ENCODE results near the gene NDC1. TPM values are rescaled to one million over a fixed set of nuclear protein-coding genes. Genes with fewer than 3 reads are reported as not detected.
"Not testable (repeated sequence)": the region's sequence is repeated elsewhere in the genome, so short reads cannot be mapped to it uniquely, and the experiment has no call there.

NDC1 gene
- total RNA-seq, 1 donor: 12.7 TPM

GRCh38 chr1:53825306-53825705 lies 12.8 kb downstream of the NDC1 start:
- Histone ChIP-seq H3K4me3 (ENCODE audit: insufficient read depth, low read length) (no peak overlapping the region), H3K27me3 (ENCODE audit: insufficient read depth, low read length) (no peaks in the 10 kb centered on the region), H3K27ac (ENCODE audit: low read depth, low read length) (no peak overlapping the region), H2AFZ (ENCODE audit: low read length) (no peak overlapping the region), H3K4me1 (ENCODE audit: insufficient read depth, low read length) (no peaks in the 10 kb centered on the region), H3K79me2 (ENCODE audit: insufficient read depth, low read length) (no peaks in the 10 kb centered on the region), H3K4me2 (ENCODE audit: insufficient read depth, low read length) (no peak overlapping the region), H4K20me1 (ENCODE audit: insufficient read depth, low read length) (no peaks in the 10 kb centered on the region), H3K9me3 (ENCODE audit: low read depth, low read length) (no peaks in the 10 kb centered on the region), H3K36me3 (ENCODE audit: insufficient read depth, low read length) (peaks cover 7% of the 10 kb centered on the region)
- no peak for DNase-seq (ENCODE audit: insufficient read length, low spot score, missing footprints)
- TF ChIP-seq CTCF (IDR thresholded peaks at IDR 0.05; ENCODE audit: extremely low read depth, low read depth, low read length): no peak

- no peak for TF ChIP-seq CTCF (IDR thresholded peaks at IDR 0.05; ENCODE audit: extremely low read depth, low read depth, low read length)
- no peak overlapping the region for H3K4me2 ChIP-seq (ENCODE audit: insufficient read depth, low read length)
- H3K4me3 ChIP-seq (ENCODE audit: insufficient read depth, low read length): no peak overlapping the region
- peaks cover 8% of the 10 kb centered on the region for H3K36me3 ChIP-seq (ENCODE audit: insufficient read depth, low read length)
- H3K79me2 ChIP-seq (ENCODE audit: insufficient read depth, low read length): no peaks in the 10 kb centered on the region
- no peaks in the 10 kb centered on the region for H3K4me1 ChIP-seq (ENCODE audit: insufficient read depth, low read length)
- DNase-seq (ENCODE audit: insufficient read length, low spot score, missing footprints): no peak
- no peaks in the 10 kb centered on the region for H4K20me1 ChIP-seq (ENCODE audit: insufficient read depth, low read length)
- H3K27me3 ChIP-seq (ENCODE audit: insufficient read depth, low read length): no peaks in the 10 kb centered on the region
- no peak overlapping the region for H3K27ac ChIP-seq (ENCODE audit: low read depth, low read length)
- H3K9me3 ChIP-seq (ENCODE audit: low read depth, low read length): no peaks in the 10 kb centered on the region
- no peak overlapping the region for H2AFZ ChIP-seq (ENCODE audit: low read length)
Observed at GRCh38 chr1:53822931-53823330, 15.2 kb downstream of the NDC1 start.

GRCh38 chr1:53821380-53821779 lies 16.7 kb downstream of the NDC1 start:
- H3K79me2 ChIP-seq (ENCODE audit: insufficient read depth, low read length): no peaks in the 10 kb centered on the region
- H3K27ac ChIP-seq (ENCODE audit: low read depth, low read length): no peak overlapping the region
- no peak overlapping the region for H2AFZ ChIP-seq (ENCODE audit: low read length)
- no peaks in the 10 kb centered on the region for H3K9me3 ChIP-seq (ENCODE audit: low read depth, low read length)
- H3K4me3 ChIP-seq (ENCODE audit: insufficient read depth, low read length): no peak overlapping the region
- peaks cover 13% of the 10 kb centered on the region for H3K36me3 ChIP-seq (ENCODE audit: insufficient read depth, low read length)
- no peaks in the 10 kb centered on the region for H3K27me3 ChIP-seq (ENCODE audit: insufficient read depth, low read length)
- H3K4me2 ChIP-seq (ENCODE audit: insufficient read depth, low read length): no peak overlapping the region
- no peaks in the 10 kb centered on the region for H3K4me1 ChIP-seq (ENCODE audit: insufficient read depth, low read length)
- H4K20me1 ChIP-seq (ENCODE audit: insufficient read depth, low read length): no peaks in the 10 kb centered on the region
- TF ChIP-seq CTCF (IDR thresholded peaks at IDR 0.05; ENCODE audit: extremely low read depth, low read depth, low read length): peak; percentile 13
- DNase-seq (ENCODE audit: insufficient read length, low spot score, missing footprints): no peak

GRCh38 chr1:53819387-53819786 lies 18.7 kb downstream of the NDC1 start:
- Histone ChIP-seq H3K79me2 (ENCODE audit: insufficient read depth, low read length) (no peaks in the 10 kb centered on the region), H3K4me3 (ENCODE audit: insufficient read depth, low read length) (no peak overlapping the region), H3K27ac (ENCODE audit: low read depth, low read length) (no peak overlapping the region), H3K4me1 (ENCODE audit: insufficient read depth, low read length) (no peaks in the 10 kb centered on the region), H3K4me2 (ENCODE audit: insufficient read depth, low read length) (no peak overlapping the region), H3K36me3 (ENCODE audit: insufficient read depth, low read length) (peaks cover 9% of the 10 kb centered on the region), H3K27me3 (ENCODE audit: insufficient read depth, low read length) (no peaks in the 10 kb centered on the region), H3K9me3 (ENCODE audit: low read depth, low read length) (no peaks in the 10 kb centered on the region), H2AFZ (ENCODE audit: low read length) (no peak overlapping the region), H4K20me1 (ENCODE audit: insufficient read depth, low read length) (no peaks in the 10 kb centered on the region)
- no peak for DNase-seq (ENCODE audit: insufficient read length, low spot score, missing footprints)
- TF ChIP-seq CTCF (IDR thresholded peaks at IDR 0.05; ENCODE audit: extremely low read depth, low read depth, low read length): no peak

GRCh38 chr1:53816584-53816983 lies 21.5 kb downstream of the NDC1 start:
- H3K79me2 ChIP-seq (ENCODE audit: insufficient read depth, low read length); DNase-seq (ENCODE audit: insufficient read length, low spot score, missing footprints); H3K4me2 ChIP-seq (ENCODE audit: insufficient read depth, low read length); H3K4me3 ChIP-seq (ENCODE audit: insufficient read depth, low read length); H3K4me1 ChIP-seq (ENCODE audit: insufficient read depth, low read length); H3K9me3 ChIP-seq (ENCODE audit: low read depth, low read length); H4K20me1 ChIP-seq (ENCODE audit: insufficient read depth, low read length); H2AFZ ChIP-seq (ENCODE audit: low read length); H3K27me3 ChIP-seq (ENCODE audit: insufficient read depth, low read length); H3K36me3 ChIP-seq (ENCODE audit: insufficient read depth, low read length); H3K27ac ChIP-seq (ENCODE audit: low read depth, low read length): not testable (repeated sequence)

- not testable (repeated sequence) for H3K27ac ChIP-seq (ENCODE audit: low read depth, low read length); H3K27me3 ChIP-seq (ENCODE audit: insufficient read depth, low read length); H2AFZ ChIP-seq (ENCODE audit: low read length); H3K79me2 ChIP-seq (ENCODE audit: insufficient read depth, low read length); H4K20me1 ChIP-seq (ENCODE audit: insufficient read depth, low read length); H3K9me3 ChIP-seq (ENCODE audit: low read depth, low read length); DNase-seq (ENCODE audit: insufficient read length, low spot score, missing footprints); H3K4me2 ChIP-seq (ENCODE audit: insufficient read depth, low read length); H3K4me1 ChIP-seq (ENCODE audit: insufficient read depth, low read length); H3K36me3 ChIP-seq (ENCODE audit: insufficient read depth, low read length); H3K4me3 ChIP-seq (ENCODE audit: insufficient read depth, low read length)
Observed at GRCh38 chr1:53815484-53815883, 22.6 kb downstream of the NDC1 start.

Data from osteoblast (primary cell).